A549 (cell line): Measurements from ENCODE around the gene DAPL1.

Source experiments
- CHD2 ChIP-seq: fragments of 150-350 bp; IDR thresholded peaks from 2 replicates; pipeline ENCODE4 v1.6.1; 2014; ENCODE audit warnings: low read length; ENCODE audit not compliant: partially characterized antibody
- ESRRA ChIP-seq: fragments of 150-350 bp; IDR thresholded peaks from 2 replicates; pipeline ENCODE4 v1.6.1; 2014; ENCODE audit warnings: mild to moderate bottlenecking, low read length, borderline replicate concordance
- HOXA7 ChIP-seq: fragments of 250-450 bp; sonication (Bioruptor Pico); IDR thresholded peaks from 2 replicates; pipeline ENCODE4 v1.5.0; 2020; ENCODE audit warnings: mild to moderate bottlenecking, moderate library complexity
- HOXB5 ChIP-seq: fragments of 250-450 bp; sonication (Bioruptor Pico); IDR thresholded peaks from 2 replicates; pipeline ENCODE4 v1.5.0; 2020; ENCODE audit warnings: mild to moderate bottlenecking, moderate library complexity
- MAZ ChIP-seq: fragments of 150-350 bp; IDR thresholded peaks from 2 replicates; pipeline ENCODE4 v1.6.1; 2014; ENCODE audit warnings: antibody characterized with exemption, low read depth, low read length, borderline replicate concordance
- POLR2A ChIP-seq: IDR thresholded peaks from 2 replicates; pipeline ENCODE4 v1.6.1; 2012; ENCODE audit warnings: mild to moderate bottlenecking, low read length
- RCOR1 ChIP-seq: fragments of 150-350 bp; IDR thresholded peaks from 2 replicates; pipeline ENCODE4 v1.6.1; 2014; ENCODE audit warnings: antibody characterized with exemption, low read length, low read depth
- RNF2 ChIP-seq: fragments of 200-600 bp; sonication (generic); IDR thresholded peaks from 2 replicates; pipeline ENCODE4 v1.6.1; 2016; ENCODE audit warnings: low read depth, mild to moderate bottlenecking, antibody characterized with exemption, moderate library complexity, borderline replicate concordance
- ZC3H11A ChIP-seq: fragments of 450-650 bp; IDR thresholded peaks from 2 replicates; pipeline ENCODE4 v1.6.1; 2014; ENCODE audit warnings: antibody characterized with exemption, mild to moderate bottlenecking
- TF ChIP-seq, protein P1 (sequence below): fragments of >200 bp; sonication (Bioruptor Twin); formaldehyde crosslinking; IDR thresholded peaks from 3 replicates; pipeline ENCODE4 v1.5.1; 2016
- TF ChIP-seq, protein P2 (sequence below): fragments of >200 bp; sonication (Bioruptor Twin); formaldehyde crosslinking; IDR thresholded peaks from 3 replicates; pipeline ENCODE4 v1.6.1; 2016
- TF ChIP-seq, protein P3 (sequence below): IDR thresholded peaks from 2 replicates; pipeline ENCODE4 v1.6.1; 2012

DNA sequence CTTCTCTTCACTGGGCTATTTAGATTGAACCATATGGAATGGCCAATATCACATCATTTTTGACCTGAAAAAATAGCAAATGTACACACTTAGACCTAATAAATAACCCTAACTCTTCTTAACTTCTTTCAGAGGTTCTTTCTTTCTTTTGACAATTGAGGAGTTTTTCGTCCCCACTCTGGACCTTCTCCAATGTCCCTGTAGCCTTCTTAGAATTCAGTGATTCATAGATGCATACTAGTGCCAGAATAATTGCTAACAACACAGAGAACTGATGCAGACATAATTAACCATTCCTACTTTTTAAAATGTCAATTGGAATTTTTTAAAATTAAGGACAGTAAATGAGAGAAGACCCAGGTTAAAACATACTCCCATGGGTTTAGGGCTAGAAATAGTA is 20.0 kb downstream of the DAPL1 start:
- no peak for TF ChIP-seq ESRRA
- TF ChIP-seq, protein P1, sequence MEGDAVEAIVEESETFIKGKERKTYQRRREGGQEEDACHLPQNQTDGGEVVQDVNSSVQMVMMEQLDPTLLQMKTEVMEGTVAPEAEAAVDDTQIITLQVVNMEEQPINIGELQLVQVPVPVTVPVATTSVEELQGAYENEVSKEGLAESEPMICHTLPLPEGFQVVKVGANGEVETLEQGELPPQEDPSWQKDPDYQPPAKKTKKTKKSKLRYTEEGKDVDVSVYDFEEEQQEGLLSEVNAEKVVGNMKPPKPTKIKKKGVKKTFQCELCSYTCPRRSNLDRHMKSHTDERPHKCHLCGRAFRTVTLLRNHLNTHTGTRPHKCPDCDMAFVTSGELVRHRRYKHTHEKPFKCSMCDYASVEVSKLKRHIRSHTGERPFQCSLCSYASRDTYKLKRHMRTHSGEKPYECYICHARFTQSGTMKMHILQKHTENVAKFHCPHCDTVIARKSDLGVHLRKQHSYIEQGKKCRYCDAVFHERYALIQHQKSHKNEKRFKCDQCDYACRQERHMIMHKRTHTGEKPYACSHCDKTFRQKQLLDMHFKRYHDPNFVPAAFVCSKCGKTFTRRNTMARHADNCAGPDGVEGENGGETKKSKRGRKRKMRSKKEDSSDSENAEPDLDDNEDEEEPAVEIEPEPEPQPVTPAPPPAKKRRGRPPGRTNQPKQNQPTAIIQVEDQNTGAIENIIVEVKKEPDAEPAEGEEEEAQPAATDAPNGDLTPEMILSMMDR = no peak
- TF ChIP-seq POLR2A = no peak
- no peak for TF ChIP-seq HOXB5 (CRISPR knock-in tag)
- TF ChIP-seq MAZ = no peak
- TF ChIP-seq CHD2 = no peak
- TF ChIP-seq RCOR1 = no peak
- no peak for TF ChIP-seq HOXA7
- TF ChIP-seq ZC3H11A = no peak
- TF ChIP-seq, protein P2, sequence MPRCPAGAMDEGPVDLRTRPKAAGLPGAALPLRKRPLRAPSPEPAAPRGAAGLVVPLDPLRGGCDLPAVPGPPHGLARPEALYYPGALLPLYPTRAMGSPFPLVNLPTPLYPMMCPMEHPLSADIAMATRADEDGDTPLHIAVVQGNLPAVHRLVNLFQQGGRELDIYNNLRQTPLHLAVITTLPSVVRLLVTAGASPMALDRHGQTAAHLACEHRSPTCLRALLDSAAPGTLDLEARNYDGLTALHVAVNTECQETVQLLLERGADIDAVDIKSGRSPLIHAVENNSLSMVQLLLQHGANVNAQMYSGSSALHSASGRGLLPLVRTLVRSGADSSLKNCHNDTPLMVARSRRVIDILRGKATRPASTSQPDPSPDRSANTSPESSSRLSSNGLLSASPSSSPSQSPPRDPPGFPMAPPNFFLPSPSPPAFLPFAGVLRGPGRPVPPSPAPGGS = no peak
- TF ChIP-seq, protein P3, sequence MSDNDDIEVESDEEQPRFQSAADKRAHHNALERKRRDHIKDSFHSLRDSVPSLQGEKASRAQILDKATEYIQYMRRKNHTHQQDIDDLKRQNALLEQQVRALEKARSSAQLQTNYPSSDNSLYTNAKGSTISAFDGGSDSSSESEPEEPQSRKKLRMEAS = no peak
- TF ChIP-seq RNF2 = no peak
